ENCODE data around the gene ATG4C. TPM values are rescaled to one million over a fixed set of nuclear protein-coding genes. Genes with fewer than 3 reads are reported as not detected.
A peak's percentile ranks its signal among the peaks of the same experiment; 100 is the strongest.
"Not testable (repeated sequence)": the region's sequence is repeated elsewhere in the genome, so short reads cannot be mapped to it uniquely, and the experiment has no call there.

Gene ATG4C
- total and polyA plus RNA-seq, 2 donors: 11.5 to 13.1 TPM

- not testable (repeated sequence) for H3K4me3 ChIP-seq (ENCODE audit: low read length in 2 of 2)
- 98% methylated on average over 2 of the region's 2 CpGs for WGBS
Measured at GRCh38 chr1:62827786-62828185, 43.9 kb downstream of the ATG4C start.

GRCh38 chr1:62832276-62832675 is 48.3 kb downstream of the ATG4C start:
- H3K4me1 ChIP-seq (ENCODE audit: control insufficient read depth in 2 of 2, insufficient read depth in 2 of 2, low read length in 2 of 2): no peaks in the 10 kb centered on the region
- H3K36me3 ChIP-seq (ENCODE audit: control insufficient read depth in 2 of 2, insufficient read depth in 2 of 2, low read length in 1 of 2): peaks cover 4% of the 10 kb centered on the region in 2 donors
- H3K4me3 ChIP-seq (ENCODE audit: low read length in 2 of 2): no peak overlapping the region
- 89% methylated on average over 5 of the region's 5 CpGs for WGBS
- DNase-seq (ENCODE audit: low read depth in 6 of 9, low spot score in 9 of 9): no peak
- no peaks in the 10 kb centered on the region for H3K27me3 ChIP-seq (ENCODE audit: control insufficient read depth in 2 of 2, insufficient read depth in 1 of 2, low read length in 1 of 2)
- no peaks in the 10 kb centered on the region for H3K9me3 ChIP-seq (ENCODE audit: control insufficient read depth in 2 of 2, insufficient read depth in 1 of 2, low read length in 1 of 2)
- no peak overlapping the region for H3K27ac ChIP-seq (ENCODE audit: low read depth in 1 of 2, low read length in 1 of 2)

More at GRCh38 chr1:62827786-62828185, 43.9 kb downstream of the ATG4C start:
- not testable (repeated sequence) for H3K36me3 ChIP-seq (ENCODE audit: control insufficient read depth in 2 of 2, insufficient read depth in 2 of 2, low read length in 1 of 2); H3K9me3 ChIP-seq (ENCODE audit: control insufficient read depth in 2 of 2, insufficient read depth in 1 of 2, low read length in 1 of 2); H3K27me3 ChIP-seq (ENCODE audit: control insufficient read depth in 2 of 2, insufficient read depth in 1 of 2, low read length in 1 of 2); DNase-seq (ENCODE audit: low read depth in 6 of 9, low spot score in 9 of 9); H3K27ac ChIP-seq (ENCODE audit: low read depth in 1 of 2, low read length in 1 of 2); H3K4me1 ChIP-seq (ENCODE audit: control insufficient read depth in 2 of 2, insufficient read depth in 2 of 2, low read length in 2 of 2)

GRCh38 chr1:62833529-62833928 is 49.6 kb downstream of the ATG4C start:
- H3K9me3 ChIP-seq (ENCODE audit: control insufficient read depth in 2 of 2, insufficient read depth in 1 of 2, low read length in 1 of 2): no peaks in the 10 kb centered on the region
- H3K27ac ChIP-seq (ENCODE audit: low read depth in 1 of 2, low read length in 1 of 2): no peak overlapping the region
- no peaks in the 10 kb centered on the region for H3K4me1 ChIP-seq (ENCODE audit: control insufficient read depth in 2 of 2, insufficient read depth in 2 of 2, low read length in 2 of 2)
- H3K36me3 ChIP-seq (ENCODE audit: control insufficient read depth in 2 of 2, insufficient read depth in 2 of 2, low read length in 1 of 2): peaks cover 4% of the 10 kb centered on the region in 2 donors
- H3K4me3 ChIP-seq (ENCODE audit: low read length in 2 of 2): no peak overlapping the region
- DNase-seq (ENCODE audit: low read depth in 6 of 9, low spot score in 9 of 9): no peak
- 99% methylated on average over 4 of the region's 4 CpGs for WGBS
- no peaks in the 10 kb centered on the region for H3K27me3 ChIP-seq (ENCODE audit: control insufficient read depth in 2 of 2, insufficient read depth in 1 of 2, low read length in 1 of 2)

GRCh38 chr1:62834400-62834961 is 50.5 kb downstream of the ATG4C start:
- H3K9me3 ChIP-seq (ENCODE audit: control insufficient read depth in 2 of 2, insufficient read depth in 1 of 2, low read length in 1 of 2): no peaks in the 10 kb centered on the region
- H3K36me3 ChIP-seq (ENCODE audit: control insufficient read depth in 2 of 2, insufficient read depth in 2 of 2, low read length in 1 of 2): peaks cover 4% of the 10 kb centered on the region in 2 donors
- H3K4me1 ChIP-seq (ENCODE audit: control insufficient read depth in 2 of 2, insufficient read depth in 2 of 2, low read length in 2 of 2): no peaks in the 10 kb centered on the region
- H3K27me3 ChIP-seq (ENCODE audit: control insufficient read depth in 2 of 2, insufficient read depth in 1 of 2, low read length in 1 of 2): no peaks in the 10 kb centered on the region
- 99% methylated on average over 1 of the region's 1 CpG for WGBS
- H3K27ac ChIP-seq (ENCODE audit: low read depth in 1 of 2, low read length in 1 of 2): no peak overlapping the region
- H3K4me3 ChIP-seq (ENCODE audit: low read length in 2 of 2): no peak overlapping the region
- no peak for DNase-seq (ENCODE audit: low read depth in 6 of 9, low spot score in 9 of 9)

GRCh38 chr1:62836856-62837540 is 53.1 kb downstream of the ATG4C start:
- DNase-seq (ENCODE audit: low read depth in 6 of 9, low spot score in 9 of 9): no peak
- H3K4me3 ChIP-seq (ENCODE audit: low read length in 2 of 2): no peak overlapping the region
- no peaks in the 10 kb centered on the region for H3K27me3 ChIP-seq (ENCODE audit: control insufficient read depth in 2 of 2, insufficient read depth in 1 of 2, low read length in 1 of 2)
- H3K9me3 ChIP-seq (ENCODE audit: control insufficient read depth in 2 of 2, insufficient read depth in 1 of 2, low read length in 1 of 2): no peaks in the 10 kb centered on the region
- H3K36me3 ChIP-seq (ENCODE audit: control insufficient read depth in 2 of 2, insufficient read depth in 2 of 2, low read length in 1 of 2): peaks cover 0 to 4% of the 10 kb centered on the region in 2 donors
- H3K4me1 ChIP-seq (ENCODE audit: control insufficient read depth in 2 of 2, insufficient read depth in 2 of 2, low read length in 2 of 2): no peaks in the 10 kb centered on the region
- no peak overlapping the region for H3K27ac ChIP-seq (ENCODE audit: low read depth in 1 of 2, low read length in 1 of 2)

- Histone ChIP-seq H3K4me3 (ENCODE audit: low read length in 2 of 2) (no peak overlapping the region), H3K9me3 (ENCODE audit: control insufficient read depth in 2 of 2, insufficient read depth in 1 of 2, low read length in 1 of 2) (no peaks in the 10 kb centered on the region), H3K27me3 (ENCODE audit: control insufficient read depth in 2 of 2, insufficient read depth in 1 of 2, low read length in 1 of 2) (no peaks in the 10 kb centered on the region), H3K27ac (ENCODE audit: low read depth in 1 of 2, low read length in 1 of 2) (no peak overlapping the region), H3K4me1 (ENCODE audit: control insufficient read depth in 2 of 2, insufficient read depth in 2 of 2, low read length in 2 of 2) (no peaks in the 10 kb centered on the region), H3K36me3 (ENCODE audit: control insufficient read depth in 2 of 2, insufficient read depth in 2 of 2, low read length in 1 of 2) (no peaks in the 10 kb centered on the region)
- WGBS: 96% methylated on average over 1 of the region's 1 CpG
- no peak for DNase-seq (ENCODE audit: low read depth in 6 of 9, low spot score in 9 of 9)
Measured at GRCh38 chr1:62840555-62840954, 56.6 kb downstream of the ATG4C start.

GRCh38 chr1:62841587-62842169 is 57.7 kb downstream of the ATG4C start:
- 15% methylated on average over 3 of the region's 3 CpGs for WGBS
- peak; percentile 6 to 71 (median 52) for DNase-seq (ENCODE audit: low read depth in 6 of 9, low spot score in 9 of 9)
- Histone ChIP-seq H3K9me3 (ENCODE audit: control insufficient read depth in 2 of 2, insufficient read depth in 1 of 2, low read length in 1 of 2) (no peaks in the 10 kb centered on the region), H3K4me1 (ENCODE audit: control insufficient read depth in 2 of 2, insufficient read depth in 2 of 2, low read length in 2 of 2) (no peaks in the 10 kb centered on the region), H3K27ac (ENCODE audit: low read depth in 1 of 2, low read length in 1 of 2) (no peak overlapping the region), H3K36me3 (ENCODE audit: control insufficient read depth in 2 of 2, insufficient read depth in 2 of 2, low read length in 1 of 2) (no peaks in the 10 kb centered on the region), H3K4me3 (ENCODE audit: low read length in 2 of 2) (no peak overlapping the region), H3K27me3 (ENCODE audit: control insufficient read depth in 2 of 2, insufficient read depth in 1 of 2, low read length in 1 of 2) (no peaks in the 10 kb centered on the region)

- Histone ChIP-seq H3K4me1 (ENCODE audit: control insufficient read depth in 2 of 2, insufficient read depth in 2 of 2, low read length in 2 of 2) (no peaks in the 10 kb centered on the region), H3K36me3 (ENCODE audit: control insufficient read depth in 2 of 2, insufficient read depth in 2 of 2, low read length in 1 of 2) (no peaks in the 10 kb centered on the region), H3K4me3 (ENCODE audit: low read length in 2 of 2) (no peak overlapping the region), H3K9me3 (ENCODE audit: control insufficient read depth in 2 of 2, insufficient read depth in 1 of 2, low read length in 1 of 2) (no peaks in the 10 kb centered on the region), H3K27ac (ENCODE audit: low read depth in 1 of 2, low read length in 1 of 2) (no peak overlapping the region), H3K27me3 (ENCODE audit: control insufficient read depth in 2 of 2, insufficient read depth in 1 of 2, low read length in 1 of 2) (no peaks in the 10 kb centered on the region)
- no peak for DNase-seq (ENCODE audit: low read depth in 6 of 9, low spot score in 9 of 9)
Measured at GRCh38 chr1:62844030-62844429, 60.1 kb downstream of the ATG4C start.

GRCh38 chr1:62849031-62849430 is 65.1 kb downstream of the ATG4C start:
- Histone ChIP-seq H3K27ac (ENCODE audit: low read depth in 1 of 2, low read length in 1 of 2) (no peak overlapping the region), H3K36me3 (ENCODE audit: control insufficient read depth in 2 of 2, insufficient read depth in 2 of 2, low read length in 1 of 2) (peaks cover 4 to 6% of the 10 kb centered on the region in 2 donors), H3K4me3 (ENCODE audit: low read length in 2 of 2) (no peak overlapping the region), H3K4me1 (ENCODE audit: control insufficient read depth in 2 of 2, insufficient read depth in 2 of 2, low read length in 2 of 2) (no peaks in the 10 kb centered on the region), H3K9me3 (ENCODE audit: control insufficient read depth in 2 of 2, insufficient read depth in 1 of 2, low read length in 1 of 2) (no peaks in the 10 kb centered on the region), H3K27me3 (ENCODE audit: control insufficient read depth in 2 of 2, insufficient read depth in 1 of 2, low read length in 1 of 2) (no peaks in the 10 kb centered on the region)
- no peak for DNase-seq (ENCODE audit: low read depth in 6 of 9, low spot score in 9 of 9)
- WGBS: 88% methylated on average over 4 of the region's 4 CpGs
